ENCODE measurements around the gene DYRK4.

DYRK4 gene

GRCh38 chr12:4545195-4545594 is 16.8 kb upstream of the DYRK4 start:
- no peak for DNase-seq (ENCODE audit: low read depth)
- H3K4me3 ChIP-seq (ENCODE audit: low read length): no peak overlapping the region
- TF ChIP-seq, protein P1, sequence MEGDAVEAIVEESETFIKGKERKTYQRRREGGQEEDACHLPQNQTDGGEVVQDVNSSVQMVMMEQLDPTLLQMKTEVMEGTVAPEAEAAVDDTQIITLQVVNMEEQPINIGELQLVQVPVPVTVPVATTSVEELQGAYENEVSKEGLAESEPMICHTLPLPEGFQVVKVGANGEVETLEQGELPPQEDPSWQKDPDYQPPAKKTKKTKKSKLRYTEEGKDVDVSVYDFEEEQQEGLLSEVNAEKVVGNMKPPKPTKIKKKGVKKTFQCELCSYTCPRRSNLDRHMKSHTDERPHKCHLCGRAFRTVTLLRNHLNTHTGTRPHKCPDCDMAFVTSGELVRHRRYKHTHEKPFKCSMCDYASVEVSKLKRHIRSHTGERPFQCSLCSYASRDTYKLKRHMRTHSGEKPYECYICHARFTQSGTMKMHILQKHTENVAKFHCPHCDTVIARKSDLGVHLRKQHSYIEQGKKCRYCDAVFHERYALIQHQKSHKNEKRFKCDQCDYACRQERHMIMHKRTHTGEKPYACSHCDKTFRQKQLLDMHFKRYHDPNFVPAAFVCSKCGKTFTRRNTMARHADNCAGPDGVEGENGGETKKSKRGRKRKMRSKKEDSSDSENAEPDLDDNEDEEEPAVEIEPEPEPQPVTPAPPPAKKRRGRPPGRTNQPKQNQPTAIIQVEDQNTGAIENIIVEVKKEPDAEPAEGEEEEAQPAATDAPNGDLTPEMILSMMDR (conservative IDR thresholded peaks at IDR 0.05; ENCODE audit: low read depth, low read length): no peak

GRCh38 chr12:4552191-4552590 is 9.8 kb upstream of the DYRK4 start:
- no peak overlapping the region for H3K4me3 ChIP-seq (ENCODE audit: low read length)
- TF ChIP-seq, protein P1 (conservative IDR thresholded peaks at IDR 0.05; ENCODE audit: low read depth, low read length): no peak
- no peak for DNase-seq (ENCODE audit: low read depth)

DNA sequence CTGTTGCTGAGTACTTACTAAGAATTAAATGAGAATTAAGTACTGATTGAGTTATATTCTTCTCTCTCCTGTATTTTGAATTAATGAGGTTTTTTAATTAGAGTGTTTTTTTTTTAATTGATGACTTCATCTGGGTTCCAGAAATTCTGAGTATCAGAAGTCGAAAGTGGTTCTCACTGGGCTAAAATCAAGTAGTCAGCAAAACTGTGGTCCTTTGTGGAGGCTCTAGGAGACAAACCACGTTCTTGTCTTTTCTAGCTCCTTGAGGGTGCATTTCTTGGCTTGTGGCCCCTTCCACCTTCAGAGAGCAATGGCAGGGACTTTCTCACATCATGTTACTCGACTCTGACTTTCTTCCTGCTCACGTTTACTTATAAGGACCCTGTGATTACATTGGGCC is 8.1 kb upstream of the DYRK4 start:
- no peak for DNase-seq (ENCODE audit: low read depth)
- no peak overlapping the region for H3K4me3 ChIP-seq (ENCODE audit: low read length)
- TF ChIP-seq, protein P1 (conservative IDR thresholded peaks at IDR 0.05; ENCODE audit: low read depth, low read length): no peak

GRCh38 chr12:4555804-4556203 is 6.2 kb upstream of the DYRK4 start:
- DNase-seq (ENCODE audit: low read depth): no peak
- TF ChIP-seq, protein P1 (conservative IDR thresholded peaks at IDR 0.05; ENCODE audit: low read depth, low read length): no peak
- no peak overlapping the region for H3K4me3 ChIP-seq (ENCODE audit: low read length)

- TF ChIP-seq, protein P1 (conservative IDR thresholded peaks at IDR 0.05; ENCODE audit: low read depth, low read length): no peak
- H3K4me3 ChIP-seq (ENCODE audit: low read length): no peak overlapping the region
- DNase-seq (ENCODE audit: low read depth): no peak
Observed at GRCh38 chr12:4556735-4557530, 5.1 kb upstream of the DYRK4 start.

DNA sequence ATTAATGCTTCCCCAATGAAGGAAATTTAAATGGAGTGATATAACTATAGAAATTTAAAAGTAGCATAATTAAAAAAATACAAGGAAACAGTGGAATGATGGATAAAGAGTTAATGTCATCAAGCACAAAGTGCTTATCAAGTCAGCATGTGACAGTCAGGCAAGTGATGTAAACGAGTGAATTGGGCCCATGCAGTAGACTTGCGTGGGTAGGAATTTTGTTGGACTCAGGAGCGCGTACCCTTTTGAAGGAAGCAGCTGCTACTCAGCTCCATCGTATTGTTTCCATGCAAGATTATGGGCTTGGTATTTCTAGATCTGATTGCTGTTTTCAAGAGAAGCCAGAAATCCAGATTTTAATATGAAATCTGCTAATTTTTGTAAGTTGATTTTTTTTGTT is 4.4 kb upstream of the DYRK4 start:
- H3K4me3 ChIP-seq (ENCODE audit: low read length): no peak overlapping the region
- TF ChIP-seq, protein P1 (conservative IDR thresholded peaks at IDR 0.05; ENCODE audit: low read depth, low read length): no peak
- no peak for DNase-seq (ENCODE audit: low read depth)

- no peak for DNase-seq (ENCODE audit: low read depth)
- TF ChIP-seq, protein P1 (conservative IDR thresholded peaks at IDR 0.05; ENCODE audit: low read depth, low read length): no peak
- no peak overlapping the region for H3K4me3 ChIP-seq (ENCODE audit: low read length)
Observed at GRCh38 chr12:4558171-4558570, 3.8 kb upstream of the DYRK4 start.
